Panc1 (cell line): ENCODE data around the gene MOB3C.

Experiments used
- CTCF ChIP-seq: fragments of 450-650 bp; IDR thresholded peaks from 2 replicates; pipeline ENCODE4 v1.5.1; 2017; ENCODE audit warnings: mild to moderate bottlenecking
- REST ChIP-seq, 2 experiments: IDR thresholded peaks; 2 replicates each; pipeline ENCODE4 v1.6.1; 2011 to 2012; ENCODE audit warnings: low read depth in 2 of 2, control low read depth in 1 of 2, low read length in 1 of 2, mild to moderate bottlenecking in 1 of 2, moderate library complexity in 1 of 2; ENCODE audit not compliant: insufficient read depth in 1 of 2

- TF ChIP-seq CTCF (no peak), REST (IDR thresholded peaks at IDR 0.05; ENCODE audit: insufficient read depth in 1 of 2, low read depth in 2 of 2, low read length in 1 of 2) (no peak)
Measured at GRCh38 chr1:46576596-46576995, 40.0 kb downstream of the MOB3C start.
